HG03039 (cell line): ENCODE measurements around the gene SLC35F3.

ENCODE experiments used
- ATAC-seq: cut with Tn5 transposase; IDR thresholded peaks from one replicate; pipeline ENCODE4 v1.9.1; 2021; ENCODE audit warnings: mild to moderate bottlenecking, moderate library complexity; ENCODE audit not compliant: unreplicated experiment

SLC35F3 gene

GRCh38 chr1:233965856-233966255, 61.4 kb downstream of the SLC35F3 start:
- ATAC-seq: no peak

- no peak for ATAC-seq
Observed at GRCh38 chr1:233971753-233972152, 67.3 kb downstream of the SLC35F3 start.

GRCh38 chr1:233972563-233972950, 68.1 kb downstream of the SLC35F3 start:
- no peak for ATAC-seq

GRCh38 chr1:233972951-233973635, 68.6 kb downstream of the SLC35F3 start:
- no peak for ATAC-seq

- ATAC-seq: no peak
Observed at GRCh38 chr1:233975486-233975885, 71.0 kb downstream of the SLC35F3 start.

- no peak for ATAC-seq
Observed at GRCh38 chr1:233981042-233981675, 76.7 kb downstream of the SLC35F3 start.

GRCh38 chr1:233982827-233983518, 78.5 kb downstream of the SLC35F3 start:
- no peak for ATAC-seq

- no peak for ATAC-seq
Observed at GRCh38 chr1:233983811-233984210, 79.3 kb downstream of the SLC35F3 start.

- no peak for ATAC-seq
Observed at GRCh38 chr1:233988963-233989696, 84.7 kb downstream of the SLC35F3 start.

- no peak for ATAC-seq
Observed at GRCh38 chr1:233990486-233990885, 86.0 kb downstream of the SLC35F3 start.

GRCh38 chr1:233993651-233994050, 89.2 kb downstream of the SLC35F3 start:
- no peak for ATAC-seq

- no peak for ATAC-seq
Observed at GRCh38 chr1:233994112-233994511, 89.6 kb downstream of the SLC35F3 start.

- no peak for ATAC-seq
Observed at GRCh38 chr1:233998456-233998855, 94.0 kb downstream of the SLC35F3 start.

GRCh38 chr1:233998891-233999290, 94.4 kb downstream of the SLC35F3 start:
- no peak for ATAC-seq

- ATAC-seq: no peak
Observed at GRCh38 chr1:234000557-234001041, 96.1 kb downstream of the SLC35F3 start.

- no peak for ATAC-seq
Observed at GRCh38 chr1:234001817-234002216, 97.3 kb downstream of the SLC35F3 start.

GRCh38 chr1:234004591-234004990, 100.1 kb downstream of the SLC35F3 start:
- ATAC-seq: no peak

- no peak for ATAC-seq
Observed at GRCh38 chr1:234007684-234008083, 103.2 kb downstream of the SLC35F3 start.

GRCh38 chr1:234008591-234008990, 104.1 kb downstream of the SLC35F3 start:
- no peak for ATAC-seq

- no peak for ATAC-seq
Observed at GRCh38 chr1:234009668-234010067, 105.2 kb downstream of the SLC35F3 start.

- ATAC-seq: no peak
Observed at GRCh38 chr1:234014208-234014607, 109.7 kb downstream of the SLC35F3 start.
